GM21360 (cell line): ENCODE results near the gene IFI44L.
A peak's percentile ranks its signal among the peaks of the same experiment; 100 is the strongest.

Experiments
- ATAC-seq: cut with Tn5 transposase; IDR thresholded peaks from one replicate; pipeline ENCODE4 v1.9.1; 2021; ENCODE audit warnings: mild to moderate bottlenecking, moderate library complexity; ENCODE audit not compliant: unreplicated experiment

Gene IFI44L

GRCh38 chr1:78640462-78640861, 20.2 kb downstream of the IFI44L start:
- peak; percentile 77 for ATAC-seq

GRCh38 chr1:78641558-78641957, 21.3 kb downstream of the IFI44L start:
- no peak for ATAC-seq

- no peak for ATAC-seq
These were observed 25.5 kb downstream of the IFI44L start for GRCh38 chr1:78645723-78646122.

- ATAC-seq: no peak
These were observed 27.0 kb downstream of the IFI44L start for GRCh38 chr1:78647238-78647637.

GRCh38 chr1:78649628-78650027, 29.4 kb downstream of the IFI44L start, which contains the start of gene IFI44:
TSS of gene IFI44 (plus strand) at chr1:78649831. CDS start at chr1:78650196, 365 bp downstream.
- peak; percentile 76 for ATAC-seq

- no peak for ATAC-seq
These were observed 29.9 kb downstream of the IFI44L start for GRCh38 chr1:78650114-78650660.

- ATAC-seq: peak; percentile 45
These were observed 31.0 kb downstream of the IFI44L start for GRCh38 chr1:78651241-78651640.

- ATAC-seq: no peak
These were observed 31.8 kb downstream of the IFI44L start for GRCh38 chr1:78652019-78652560.

- ATAC-seq: no peak
These were observed 38.7 kb downstream of the IFI44L start for GRCh38 chr1:78658901-78659300.

GRCh38 chr1:78663923-78664322, 43.7 kb downstream of the IFI44L start:
- no peak for ATAC-seq

- no peak for ATAC-seq
These were observed 44.5 kb downstream of the IFI44L start for GRCh38 chr1:78664763-78665162.

- no peak for ATAC-seq
These were observed 45.6 kb downstream of the IFI44L start for GRCh38 chr1:78665809-78666208.

GRCh38 chr1:78667939-78668338, 47.7 kb downstream of the IFI44L start:
- no peak for ATAC-seq

GRCh38 chr1:78668427-78668826, 48.2 kb downstream of the IFI44L start:
- no peak for ATAC-seq

GRCh38 chr1:78672428-78672827, 52.2 kb downstream of the IFI44L start:
- ATAC-seq: no peak

GRCh38 chr1:78673120-78673519, 52.9 kb downstream of the IFI44L start:
- no peak for ATAC-seq

GRCh38 chr1:78676347-78676982, 56.2 kb downstream of the IFI44L start:
- ATAC-seq: no peak

- ATAC-seq: no peak
These were observed 56.7 kb downstream of the IFI44L start for GRCh38 chr1:78676993-78677392.

- ATAC-seq: no peak
These were observed 57.5 kb downstream of the IFI44L start for GRCh38 chr1:78677788-78678187.

- ATAC-seq: peak; percentile 75
These were observed 58.1 kb downstream of the IFI44L start for GRCh38 chr1:78678324-78678723.

- no peak for ATAC-seq
These were observed 61.0 kb downstream of the IFI44L start for GRCh38 chr1:78681265-78681664.

- no peak for ATAC-seq
These were observed 62.2 kb downstream of the IFI44L start for GRCh38 chr1:78682496-78682895.

- no peak for ATAC-seq
These were observed 62.8 kb downstream of the IFI44L start for GRCh38 chr1:78683079-78683478.
